NCI-H2227 (cell line): ENCODE data around the gene TPI1.
A peak's percentile ranks its signal among the peaks of the same experiment; 100 is the strongest.
"Not testable (repeated sequence)": the region's sequence is repeated elsewhere in the genome, so short reads cannot be mapped to it uniquely, and the experiment has no call there.

Source experiments
- DNase-seq: peaks from one replicate; lab custom pipeline; 2025; ENCODE audit not compliant: unreplicated experiment; lab: John Stamatoyannopoulos, UW

Gene TPI1

GRCh38 chr12:6890789-6891645 is 23.7 kb downstream of the TPI1 start:
- peak; percentile 97 for DNase-seq

- no peak for DNase-seq
Measured at GRCh38 chr12:6891646-6892001, 24.3 kb downstream of the TPI1 start.

- DNase-seq: not testable (repeated sequence)
Measured at GRCh38 chr12:6892683-6893082, 25.4 kb downstream of the TPI1 start.

GRCh38 chr12:6894321-6894720 is 27.0 kb downstream of the TPI1 start:
- DNase-seq: no peak

DNA sequence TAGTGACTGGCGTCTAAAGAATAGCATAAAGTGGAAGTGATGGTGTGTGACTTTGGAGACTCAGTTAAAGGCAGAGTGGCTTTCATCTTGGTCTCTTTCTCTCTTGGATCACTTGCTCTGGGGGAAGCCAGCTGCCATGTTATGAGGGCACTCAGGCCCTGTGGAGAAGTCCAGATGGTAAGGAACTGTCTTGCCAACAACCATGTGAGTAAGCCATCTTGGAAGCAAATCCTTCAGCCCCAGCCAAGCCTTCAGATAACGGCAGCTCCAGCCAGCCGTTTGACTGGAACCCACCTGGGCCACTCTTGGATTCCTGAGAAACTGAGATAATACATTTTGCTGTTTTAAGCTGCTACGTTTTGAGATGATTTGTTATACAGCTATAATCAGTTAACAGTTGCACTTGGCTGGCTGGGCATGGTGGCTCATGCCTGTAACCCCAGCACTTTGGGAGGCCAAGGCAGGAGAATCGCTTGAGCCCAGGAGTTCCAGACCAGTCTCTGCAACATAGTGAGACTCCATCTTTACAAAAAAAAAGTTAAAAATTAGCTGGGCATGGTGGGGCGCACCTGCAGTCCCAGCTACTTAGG is 29.6 kb downstream of the TPI1 start:
- DNase-seq: no peak

GRCh38 chr12:6899427-6899826 is 32.1 kb downstream of the TPI1 start:
- no peak for DNase-seq

DNA sequence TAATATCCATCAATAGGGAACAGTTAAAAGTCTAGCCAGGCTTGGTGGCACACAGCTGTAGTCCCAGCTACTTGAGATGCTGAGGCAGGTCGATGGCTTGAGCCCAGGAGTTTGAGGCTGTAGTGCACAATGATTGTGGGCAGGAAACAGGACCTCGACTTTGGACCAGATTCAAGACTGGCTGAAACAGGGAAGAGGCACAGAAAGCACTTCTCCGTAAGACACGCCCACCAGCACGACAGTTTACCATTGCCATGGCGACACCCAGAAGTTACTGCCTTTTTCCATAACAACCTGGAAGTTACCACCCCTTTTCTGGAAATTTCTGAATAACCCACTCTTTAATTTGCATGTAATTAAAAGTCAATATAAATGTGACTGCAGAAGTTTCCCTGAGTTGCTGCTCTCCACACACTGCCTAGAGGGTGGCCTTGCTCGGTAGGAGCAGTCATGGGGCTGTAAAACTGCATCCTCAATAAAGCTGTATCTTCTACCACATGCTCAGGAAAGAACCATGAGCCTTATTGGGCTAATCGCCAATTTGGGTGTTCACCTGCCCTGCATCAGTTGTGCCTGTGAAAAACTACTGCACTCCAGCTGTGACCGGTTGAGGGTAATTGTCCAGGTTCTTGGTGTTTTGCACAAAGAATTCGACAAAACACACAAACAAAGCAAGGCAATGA is 32.6 kb downstream of the TPI1 start:
- no peak for DNase-seq

DNA sequence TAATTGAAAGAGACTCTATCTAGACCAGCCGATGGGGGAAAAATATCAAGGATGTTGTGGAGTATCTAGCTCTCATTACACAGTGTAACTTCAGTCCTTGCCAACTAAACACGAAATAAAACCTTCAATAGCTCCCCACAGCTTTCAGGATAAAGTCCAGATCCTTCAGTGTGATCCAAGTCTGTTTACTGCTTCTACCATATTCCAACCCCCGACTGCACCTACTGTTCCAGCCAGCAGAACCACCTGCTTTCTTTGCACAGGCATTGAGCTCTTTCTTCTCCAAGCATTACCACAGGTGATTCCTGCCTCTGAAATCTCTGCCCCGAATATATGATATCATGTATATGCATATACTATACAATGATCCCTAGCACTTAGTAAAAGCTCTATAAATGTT is 35.1 kb downstream of the TPI1 start:
- DNase-seq: no peak

- DNase-seq: no peak
Measured at GRCh38 chr12:6903722-6904121, 36.4 kb downstream of the TPI1 start.

DNA sequence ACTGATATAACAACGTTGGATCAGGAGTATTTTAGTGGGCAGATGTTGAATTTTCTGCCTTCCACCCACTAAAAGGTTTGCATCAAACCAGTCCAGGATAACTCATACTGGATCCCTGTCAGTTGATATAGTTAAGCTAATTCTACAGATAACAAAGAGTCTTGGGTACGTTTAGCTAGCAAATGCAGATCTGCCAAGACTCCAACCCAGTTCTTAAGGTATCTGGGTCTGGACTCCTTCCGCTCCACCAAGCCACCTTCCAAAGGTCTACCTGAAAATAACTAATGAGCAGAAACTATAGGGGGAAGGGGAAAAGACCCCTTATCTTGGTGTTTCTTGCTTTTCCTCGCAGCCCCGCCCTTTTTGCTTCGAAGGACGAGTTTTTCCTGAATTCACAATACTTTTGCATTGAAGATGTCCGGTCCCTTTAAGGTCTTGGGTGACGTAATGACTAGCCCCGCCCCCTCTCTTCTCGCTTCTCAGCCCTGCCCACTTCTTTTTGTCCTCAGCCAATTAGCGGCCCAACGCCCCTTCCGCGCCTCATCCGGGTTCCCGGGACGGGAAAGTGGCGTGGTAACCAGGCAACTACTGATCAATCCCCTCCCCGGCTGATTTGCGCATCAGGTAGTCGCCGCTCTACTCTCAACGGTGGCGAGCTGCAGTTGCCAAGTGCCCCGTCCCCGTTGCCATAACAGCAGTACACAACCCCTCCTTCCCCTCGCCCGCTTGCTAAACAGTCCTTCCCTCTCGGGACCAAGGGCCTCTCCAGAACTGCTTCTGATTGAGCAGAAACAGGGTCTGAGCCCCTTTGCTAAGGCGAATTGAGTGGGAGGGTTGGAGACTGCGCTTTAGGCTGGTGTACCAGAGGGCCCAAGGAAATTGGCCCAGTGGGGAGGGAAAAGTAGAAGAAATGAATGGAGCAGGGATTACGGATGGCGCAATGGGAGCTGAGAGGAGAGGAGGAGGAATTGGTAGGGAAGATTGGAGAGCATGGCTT is 37.2 kb downstream of the TPI1 start, which contains the start of gene LRRC23:
Gene LRRC23, plus strand, starts transcription at position 543 of the 997 bp plus-strand sequence. CDS start 812 bp downstream, outside the sequence.
- peak; percentile 96 for DNase-seq

DNA sequence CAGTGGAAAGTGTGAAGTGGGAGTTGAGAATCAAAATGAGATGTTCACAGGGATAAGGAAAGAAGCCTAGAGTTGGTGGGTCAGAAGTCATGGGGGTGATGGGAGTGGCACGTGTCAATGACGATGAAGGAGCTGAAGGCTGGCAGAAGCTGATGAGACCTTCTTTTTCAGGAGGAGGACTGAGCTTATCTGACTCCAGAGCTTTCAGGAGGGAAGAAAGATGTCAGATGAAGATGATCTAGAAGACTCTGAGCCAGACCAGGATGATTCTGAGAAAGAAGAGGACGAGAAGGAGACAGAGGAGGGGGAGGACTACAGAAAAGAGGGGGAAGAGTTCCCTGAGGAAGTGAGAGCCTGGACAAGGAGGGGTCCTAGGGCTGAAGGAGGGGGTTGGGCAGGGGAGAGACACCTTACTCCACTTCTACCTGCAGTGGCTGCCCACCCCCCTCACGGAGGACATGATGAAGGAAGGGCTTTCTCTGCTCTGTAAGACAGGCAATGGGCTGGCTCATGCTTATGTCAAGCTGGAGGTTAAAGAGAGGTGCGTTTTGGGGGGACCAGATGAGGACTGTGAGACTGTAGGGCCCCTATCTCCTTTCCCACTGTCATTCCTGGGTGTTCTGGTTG is 38.2 kb downstream of the TPI1 start:
- DNase-seq: no peak

DNA sequence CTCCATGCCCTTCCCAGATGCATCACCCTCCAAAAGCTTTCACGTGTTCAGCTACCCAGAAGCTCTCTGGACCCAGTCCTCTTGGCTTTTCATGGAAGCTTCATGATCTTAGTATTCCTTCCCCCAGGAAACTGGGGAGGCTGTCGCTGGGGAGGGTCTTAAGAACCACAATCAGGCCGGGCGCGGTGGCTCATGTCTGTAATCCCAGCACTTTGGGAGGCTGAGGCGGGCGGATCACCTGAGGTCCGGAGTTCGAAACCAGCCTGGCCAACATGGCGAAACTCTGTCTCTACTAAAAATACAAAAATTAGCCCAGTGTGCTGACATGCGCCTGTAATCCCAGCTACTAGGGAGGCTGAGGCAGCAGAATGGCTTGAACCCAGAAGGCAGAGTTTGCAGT is 40.8 kb downstream of the TPI1 start:
- not testable (repeated sequence) for DNase-seq

- no peak for DNase-seq
Measured at GRCh38 chr12:6909421-6910145, 42.3 kb downstream of the TPI1 start.

DNA sequence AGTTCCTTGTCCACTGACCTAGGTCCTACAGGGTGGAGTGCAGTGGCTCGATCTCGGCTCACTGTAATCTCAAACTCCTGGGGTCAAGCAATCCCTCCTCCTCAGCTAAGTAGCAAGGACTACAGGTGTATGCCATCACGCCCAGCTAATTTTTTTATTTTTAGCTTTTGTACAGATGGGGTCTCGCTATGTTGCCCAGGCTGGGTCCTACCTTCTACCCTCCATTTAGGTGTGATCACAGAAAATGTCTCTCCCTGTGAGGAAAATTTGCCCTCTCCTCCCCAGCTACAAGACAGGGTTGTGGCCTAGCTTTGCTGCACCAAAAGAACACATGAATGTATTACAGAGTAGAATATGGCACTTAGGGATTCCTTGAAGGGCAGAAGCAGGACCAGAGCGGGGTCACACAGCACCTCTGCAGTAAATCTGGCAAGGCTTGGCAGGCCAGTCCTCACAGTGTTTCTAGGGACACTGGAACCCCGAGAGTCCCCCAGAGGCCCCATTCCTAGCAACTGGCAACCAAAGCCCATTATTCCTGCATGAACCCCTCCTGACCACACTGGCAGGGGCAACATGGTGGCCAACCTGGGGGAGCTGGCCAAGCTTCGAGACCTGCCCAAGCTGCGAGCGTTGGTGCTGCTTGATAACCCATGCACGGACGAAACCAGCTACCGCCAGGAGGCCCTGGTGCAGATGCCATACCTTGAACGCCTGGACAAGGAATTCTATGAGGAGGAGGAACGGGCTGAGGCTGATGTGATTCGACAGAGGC is 45.0 kb downstream of the TPI1 start:
- DNase-seq: no peak

- DNase-seq: peak; percentile 78
Measured at GRCh38 chr12:6914246-6914946, 47.1 kb downstream of the TPI1 start, which contains the start of gene ENO2. TSS of gene ENO2 (plus strand) at chr12:6914580. CDS start at chr12:6915833, 1,253 bp downstream.

- DNase-seq: peak; percentile 71
Measured at GRCh38 chr12:6914947-6915788, 47.8 kb downstream of the TPI1 start.

DNA sequence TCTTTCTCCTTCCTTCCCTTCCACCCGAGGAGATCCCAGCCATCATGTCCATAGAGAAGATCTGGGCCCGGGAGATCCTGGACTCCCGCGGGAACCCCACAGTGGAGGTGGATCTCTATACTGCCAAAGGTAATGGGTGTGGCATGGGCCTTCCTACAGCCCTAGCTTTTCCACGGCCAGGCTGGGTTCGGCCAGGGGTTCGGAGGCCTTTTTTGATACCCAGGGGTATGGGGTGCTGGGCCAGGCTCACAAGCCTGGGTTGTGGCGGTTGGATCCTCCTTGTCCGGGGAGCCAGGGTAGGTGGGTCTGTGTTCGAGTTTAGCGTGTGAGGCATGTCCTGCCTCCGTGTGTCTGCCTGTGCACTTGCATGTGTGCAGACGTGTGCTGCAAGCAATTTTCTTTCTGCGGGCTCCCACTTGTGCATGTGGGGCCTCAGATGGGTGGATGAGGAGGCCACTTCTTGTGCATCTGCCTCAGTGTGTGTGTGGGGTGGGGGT is 48.5 kb downstream of the TPI1 start:
- DNase-seq: no peak
